H9 (cell line): ENCODE measurements around the gene ELAC2. TPM values are rescaled to one million over a fixed set of nuclear protein-coding genes. Genes with fewer than 3 reads are reported as not detected.

Experiments
- DNase-seq: peaks from one replicate; pipeline ENCODE4 v3.0.0-alpha.2; 2017
- H2AFZ ChIP-seq: one replicate; pipeline ENCODE4 v1.6.1; 2013; ENCODE audit warnings: mild to moderate bottlenecking, low read length, control low read depth, moderate library complexity
- H2AK5ac ChIP-seq: 2 replicates; pipeline ENCODE4 v1.6.1; 2013; ENCODE audit warnings: low read length, control low read depth, mixed read lengths; ENCODE audit not compliant: insufficient read length
- H2BK120ac ChIP-seq: one replicate; pipeline ENCODE4 v1.6.1; 2013; ENCODE audit warnings: low read depth, mild to moderate bottlenecking, low read length, control low read depth, inconsistent platforms; ENCODE audit not compliant: poor library complexity, severe bottlenecking
- H2BK12ac ChIP-seq: 2 replicates; pipeline ENCODE4 v1.6.1; 2013; ENCODE audit warnings: low read length, control low read depth, mixed read lengths, low read depth; ENCODE audit not compliant: insufficient read length
- H2BK15ac ChIP-seq: 2 replicates; pipeline ENCODE4 v1.6.1; 2013; ENCODE audit warnings: low read depth, low read length, control low read depth
- H2BK20ac ChIP-seq: one replicate; pipeline ENCODE4 v1.6.1; 2013; ENCODE audit warnings: low read depth, mild to moderate bottlenecking, low read length, control low read depth, inconsistent platforms; ENCODE audit not compliant: poor library complexity, severe bottlenecking
- H2BK5ac ChIP-seq: 2 replicates; pipeline ENCODE4 v1.6.1; 2013; ENCODE audit warnings: low read length, control low read depth, mixed read lengths; ENCODE audit not compliant: insufficient read length
- H3K14ac ChIP-seq: 2 replicates; pipeline ENCODE4 v1.6.1; 2013; ENCODE audit warnings: low read length, control low read depth; ENCODE audit not compliant: insufficient read depth
- H3K18ac ChIP-seq: 2 replicates; pipeline ENCODE4 v1.6.1; 2013; ENCODE audit warnings: low read depth, mild to moderate bottlenecking, mixed read lengths, low read length, control low read depth; ENCODE audit not compliant: insufficient read length
- H3K23ac ChIP-seq: 2 replicates; pipeline ENCODE4 v1.6.1; 2013; ENCODE audit warnings: low read length, control low read depth, mixed read lengths, low read depth; ENCODE audit not compliant: insufficient read length
- H3K23me2 ChIP-seq: 2 replicates; pipeline ENCODE4 v1.6.1; 2013; ENCODE audit warnings: low read depth, mild to moderate bottlenecking, mixed read lengths, low read length, control low read depth; ENCODE audit not compliant: insufficient read length, poor library complexity, severe bottlenecking
- H3K27ac ChIP-seq: 2 replicates; pipeline ENCODE4 v1.5.1; 2013; ENCODE audit warnings: low read length, control low read depth, mixed read lengths, low read depth; ENCODE audit not compliant: insufficient read length
- H3K27me3 ChIP-seq: 2 replicates; pipeline ENCODE4 v1.6.1; 2013; ENCODE audit warnings: low read length, control low read depth, inconsistent platforms; ENCODE audit not compliant: insufficient read depth
- H3K4ac ChIP-seq: 2 replicates; pipeline ENCODE4 v1.6.1; 2013; ENCODE audit warnings: low read depth, mild to moderate bottlenecking, control low read depth, inconsistent platforms, low read length, moderate library complexity
- H3K4me1 ChIP-seq: 2 replicates; pipeline ENCODE4 v1.6.1; 2013; ENCODE audit warnings: low read length, control low read depth, inconsistent platforms; ENCODE audit not compliant: insufficient read depth
- H3K4me2 ChIP-seq: 2 replicates; pipeline ENCODE4 v1.6.1; 2013; ENCODE audit warnings: low read length, control low read depth, mixed read lengths; ENCODE audit not compliant: insufficient read length, insufficient read depth
- H3K56ac ChIP-seq: 2 replicates; pipeline ENCODE4 v1.6.1; 2013; ENCODE audit warnings: low read depth, mild to moderate bottlenecking, mixed read lengths, low read length, control low read depth; ENCODE audit not compliant: insufficient read length
- H3K79me1 ChIP-seq: 2 replicates; pipeline ENCODE4 v1.6.1; 2013; ENCODE audit warnings: low read depth, mild to moderate bottlenecking, moderate library complexity, low read length, control low read depth, inconsistent platforms; ENCODE audit not compliant: insufficient read depth, poor library complexity, severe bottlenecking
- H3K79me2 ChIP-seq: 2 replicates; pipeline ENCODE4 v1.6.1; 2013; ENCODE audit warnings: low read length, control low read depth, inconsistent platforms; ENCODE audit not compliant: insufficient read depth
- H3K9ac ChIP-seq: 2 replicates; pipeline ENCODE4 v1.6.1; 2013; ENCODE audit warnings: low read length, control low read depth, mixed read lengths; ENCODE audit not compliant: insufficient read length; ENCODE audit errors: extremely low read depth
- H3K9me3 ChIP-seq: one replicate; pipeline ENCODE4 v1.6.1; 2013; ENCODE audit warnings: low read depth, low read length, inconsistent platforms; ENCODE audit not compliant: control insufficient read depth
- H3T11ph ChIP-seq: one replicate; pipeline ENCODE4 v1.6.1; 2013; ENCODE audit warnings: mild to moderate bottlenecking, low read length, control low read depth, inconsistent platforms
- H4K20me1 ChIP-seq: one replicate; pipeline ENCODE4 v1.6.1; 2013; ENCODE audit not compliant: control insufficient read depth, insufficient read length, insufficient read depth
- H4K5ac ChIP-seq: 2 replicates; pipeline ENCODE4 v1.6.1; 2013; ENCODE audit warnings: low read depth, mild to moderate bottlenecking, mixed read lengths, low read length, control low read depth; ENCODE audit not compliant: insufficient read length
- H4K8ac ChIP-seq: replicated peaks from 2 replicates; pipeline ENCODE4 v1.6.1; 2013; ENCODE audit warnings: low read length, control low read depth, mixed read lengths, low read depth; ENCODE audit not compliant: insufficient read length
- H4K91ac ChIP-seq: 2 replicates; pipeline ENCODE4 v1.6.1; 2013; ENCODE audit warnings: low read depth, mild to moderate bottlenecking, moderate library complexity, mixed read lengths, low read length, control low read depth; ENCODE audit not compliant: insufficient read length
- H3K27ac Mint-ChIP-seq, 3 experiments: 2 replicates in 2 of 3; 3 replicates in 1 of 3; pipeline ENCODE4 v1.8.0; 2020 to 2021; ENCODE audit warnings: mixed read lengths in 3 of 3, mild to moderate bottlenecking in 1 of 3, moderate library complexity in 1 of 3
- H3K27me3 Mint-ChIP-seq: 2 replicates; pipeline ENCODE4 v1.8.0; 2021; ENCODE audit warnings: low read depth, mild to moderate bottlenecking, moderate library complexity, mixed read lengths
- H3K36me3 Mint-ChIP-seq, 3 experiments: 2 replicates in 2 of 3; 3 replicates in 1 of 3; pipeline ENCODE4 v1.8.0; 2020 to 2021; ENCODE audit warnings: low read depth in 3 of 3, mixed read lengths in 3 of 3; ENCODE audit not compliant: insufficient read depth in 1 of 3
- H3K4me1 Mint-ChIP-seq, 2 experiments: 2 replicates each; pipeline ENCODE4 v1.8.0; 2020; ENCODE audit warnings: mixed read lengths in 2 of 2
- H3K4me3 Mint-ChIP-seq, 2 experiments: 2 replicates in 1 of 2; 3 replicates in 1 of 2; pipeline ENCODE4 v1.8.0; 2020 to 2021; ENCODE audit warnings: mild to moderate bottlenecking in 2 of 2, mixed read lengths in 2 of 2, moderate library complexity in 1 of 2
- H3K9me3 Mint-ChIP-seq, 2 experiments: 2 replicates in 1 of 2; 3 replicates in 1 of 2; pipeline ENCODE4 v1.8.0; 2020; ENCODE audit warnings: mild to moderate bottlenecking in 2 of 2, mixed read lengths in 2 of 2, moderate library complexity in 1 of 2
- WGBS: extraction: QIAGEN DNeasy Blood & Tissue Kit; methylation state at CpG from one replicate; pipeline ENCODE4 v1.1.7; 2013; ENCODE audit warnings: missing lambda C conversion rate, low lambda C conversion rate, mixed read lengths; ENCODE audit not compliant: insufficient read length; ENCODE audit errors: extremely low coverage; 5-methylcytosine and 5-hydroxymethylcytosine counted together
- total RNA-seq: library from RNA; stranded (reverse); gene quantifications from 2 replicates; pipeline ENCODE4 v1.2.1, GENCODE V29; 2021
- TF ChIP-seq, protein P1 (sequence below): fragments of 200-600 bp; sonication (generic); conservative IDR thresholded peaks from 3 replicates; pipeline ENCODE4 v1.8.0; 2021; ENCODE audit warnings: antibody characterized with exemption, mild to moderate bottlenecking

The ELAC2 gene
- total RNA-seq, 1 experiment from 2014 or later, result 90.7 TPM

DNA sequence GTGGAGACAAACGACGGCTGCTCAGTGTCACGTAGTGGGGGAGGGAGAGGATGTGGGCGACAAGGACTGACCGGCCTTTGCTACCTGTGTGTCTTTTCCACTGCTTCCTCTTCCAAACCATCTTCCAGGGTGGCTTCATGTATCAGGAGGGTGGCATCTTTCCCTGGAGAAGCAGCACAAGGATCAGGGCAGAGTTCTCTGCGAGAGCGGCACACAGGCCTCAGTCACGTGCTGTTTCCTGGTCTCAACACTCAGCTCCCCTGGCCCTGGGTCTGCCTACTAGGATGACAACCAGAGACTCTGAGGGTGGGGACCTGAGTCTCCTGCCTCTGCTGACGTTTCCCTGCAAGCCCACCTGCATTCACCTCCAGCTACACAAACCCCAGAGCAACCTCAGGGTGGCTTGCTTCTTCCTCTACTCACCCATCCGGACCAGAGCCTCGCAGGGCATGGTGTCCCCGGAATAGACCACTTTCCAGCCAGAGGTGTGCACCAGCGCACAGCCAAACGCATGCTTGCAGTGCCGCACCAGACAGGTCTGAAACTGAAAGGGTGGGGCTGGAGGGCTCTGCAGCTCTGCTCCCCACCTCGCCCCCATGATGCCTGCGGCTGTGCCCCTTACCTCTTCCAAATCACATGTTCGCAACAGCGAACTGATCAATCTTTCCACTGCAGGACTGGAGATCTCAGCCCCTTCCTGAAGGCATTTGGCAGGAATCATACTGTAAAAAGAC, 23.3 kb downstream of the ELAC2 start:
- H3K56ac ChIP-seq, result no peak overlapping the region
- no peak overlapping the region for H3T11ph ChIP-seq
- H3K4me1 ChIP-seq, result no peaks in the 10 kb centered on the region
- H3K27me3 ChIP-seq, result no peaks in the 10 kb centered on the region
- no peak overlapping the region for H4K91ac ChIP-seq
- Mint-ChIP-seq H3K4me1 (0 out of 4 replicates have a peak, but pooled peaks cover 0 to 2% of the 10 kb centered on the region in 2 experiments), H3K4me3 (no peak overlapping the region), H3K36me3 (peaks cover 35 to 99% (median 89%) of the 10 kb centered on the region in 3 experiments), H3K27ac (peak overlapping the region in 1 of 3 experiments; percentile 28; a peak in 1 of 7 replicates), H3K27me3 (peaks cover 2% of the 10 kb centered on the region; the same call in 1 of the 2 replicates), H3K9me3 (no peaks in the 10 kb centered on the region)
- no peak overlapping the region for H2AFZ ChIP-seq
- H3K79me1 ChIP-seq, result no peaks in the 10 kb centered on the region
- no peak overlapping the region for H3K23ac ChIP-seq
- H4K8ac ChIP-seq, result no peak overlapping the region
- H3K9me3 ChIP-seq, result no peaks in the 10 kb centered on the region
- no peak overlapping the region; the same call in 1 of the 2 replicates for H3K14ac ChIP-seq
- no peaks in the 10 kb centered on the region for H3K79me2 ChIP-seq
- TF ChIP-seq, protein P1, sequence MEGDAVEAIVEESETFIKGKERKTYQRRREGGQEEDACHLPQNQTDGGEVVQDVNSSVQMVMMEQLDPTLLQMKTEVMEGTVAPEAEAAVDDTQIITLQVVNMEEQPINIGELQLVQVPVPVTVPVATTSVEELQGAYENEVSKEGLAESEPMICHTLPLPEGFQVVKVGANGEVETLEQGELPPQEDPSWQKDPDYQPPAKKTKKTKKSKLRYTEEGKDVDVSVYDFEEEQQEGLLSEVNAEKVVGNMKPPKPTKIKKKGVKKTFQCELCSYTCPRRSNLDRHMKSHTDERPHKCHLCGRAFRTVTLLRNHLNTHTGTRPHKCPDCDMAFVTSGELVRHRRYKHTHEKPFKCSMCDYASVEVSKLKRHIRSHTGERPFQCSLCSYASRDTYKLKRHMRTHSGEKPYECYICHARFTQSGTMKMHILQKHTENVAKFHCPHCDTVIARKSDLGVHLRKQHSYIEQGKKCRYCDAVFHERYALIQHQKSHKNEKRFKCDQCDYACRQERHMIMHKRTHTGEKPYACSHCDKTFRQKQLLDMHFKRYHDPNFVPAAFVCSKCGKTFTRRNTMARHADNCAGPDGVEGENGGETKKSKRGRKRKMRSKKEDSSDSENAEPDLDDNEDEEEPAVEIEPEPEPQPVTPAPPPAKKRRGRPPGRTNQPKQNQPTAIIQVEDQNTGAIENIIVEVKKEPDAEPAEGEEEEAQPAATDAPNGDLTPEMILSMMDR, result no peak
- H2BK15ac ChIP-seq, result no peak overlapping the region
- no peak overlapping the region for H3K27ac ChIP-seq
- no peaks in the 10 kb centered on the region for H3K23me2 ChIP-seq
- WGBS, result no CpG with 5 or more reads among the region's 19 CpGs
- no peak overlapping the region for H2BK20ac ChIP-seq
- H3K18ac ChIP-seq, result no peak overlapping the region
- no peak overlapping the region for H2BK120ac ChIP-seq
- no peak overlapping the region for H2BK12ac ChIP-seq
- H4K20me1 ChIP-seq, result no peaks in the 10 kb centered on the region
- H2BK5ac ChIP-seq, result no peak overlapping the region
- H2AK5ac ChIP-seq, result no peak overlapping the region
- DNase-seq, result no peak
- H3K4me2 ChIP-seq, result no peak overlapping the region
- H3K4ac ChIP-seq, result no peak overlapping the region
- H4K5ac ChIP-seq, result no peak overlapping the region
- no peak overlapping the region for H3K9ac ChIP-seq
